Thyroid gland (tissue), 4 donors: ENCODE measurements around the gene ABI3BP.

Experiments
- CTCF ChIP-seq, 6 experiments: fragments of 200-600 bp in 3 of 6; fragments of 450-650 bp in 3 of 6; sonication (generic) in 3 of 6; IDR thresholded peaks; one replicate each; pipeline ENCODE4 v1.5.1; 2016 to 2019; ENCODE audit warnings: antibody characterized with exemption in 6 of 6, mild to moderate bottlenecking in 2 of 6, inconsistent platforms in 1 of 6, moderate library complexity in 1 of 6
- POLR2A ChIP-seq, 2 donors: fragments of 450-650 bp; IDR thresholded peaks; one replicate each; pipeline ENCODE4 v1.6.1; 2017; ENCODE audit warnings: antibody characterized with exemption in 2 of 2, mild to moderate bottlenecking in 2 of 2, moderate library complexity in 1 of 2

DNA sequence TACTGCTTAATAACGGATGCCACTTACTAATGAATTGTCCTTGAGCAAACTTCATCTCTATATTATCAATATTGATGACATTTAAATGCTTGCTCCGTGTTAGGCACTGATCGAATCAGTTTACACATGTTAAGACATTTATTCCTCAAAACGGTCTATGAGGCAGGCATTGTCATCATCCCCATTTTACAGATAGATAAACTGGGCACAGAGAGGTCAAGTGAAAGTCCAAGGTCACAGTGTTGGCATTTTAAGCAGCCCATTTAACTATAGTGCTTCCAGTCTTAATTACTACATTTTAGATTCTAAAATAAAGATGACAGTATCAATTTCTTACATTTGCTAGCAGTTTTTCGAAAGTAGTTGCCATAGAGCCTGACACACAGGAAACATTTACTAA lies 966 bp upstream of the ABI3BP start:
- no peak for TF ChIP-seq CTCF (IDR thresholded peaks at IDR 0.05)
- no peak for TF ChIP-seq POLR2A (IDR thresholded peaks at IDR 0.05)
